Effector CD8-positive, alpha-beta T cell (primary cell): Measurements from ENCODE around the gene SMAGP.

Experiments
- DNase-seq: peaks from one replicate; lab custom pipeline; 2025; lab: John Stamatoyannopoulos, UW

Gene SMAGP

GRCh38 chr12:51195841-51196240 lies 74.4 kb downstream of the SMAGP start:
- DNase-seq: no peak
